OCI-LY1 (cell line): Measurements from ENCODE around the gene KCTD13.

Source experiments
- CTCF ChIP-seq: fragments of 200-600 bp; sonication (generic), shearing (Covaris generic); IDR thresholded peaks from 2 replicates; pipeline ENCODE4 v1.5.1; 2017; ENCODE audit warnings: mild to moderate bottlenecking, antibody characterized with exemption, low read length, moderate library complexity, mixed read lengths
- EZH2 ChIP-seq: fragments of 200-600 bp; sonication (generic), shearing (Covaris generic); IDR thresholded peaks from 2 replicates; pipeline ENCODE4 v1.8.0; 2017; ENCODE audit warnings: borderline replicate concordance, mixed run types, mild to moderate bottlenecking, antibody characterized with exemption, low read length, moderate library complexity, mixed read lengths

- TF ChIP-seq CTCF (no peak), EZH2 (no peak)
Observed at GRCh38 chr16:29922986-29923501, 3.0 kb downstream of the KCTD13 start.
